HG03045 (cell line): ENCODE measurements around the gene OLA1.

ENCODE experiments used
- ATAC-seq: cut with Tn5 transposase; IDR thresholded peaks from one replicate; pipeline ENCODE4 v1.9.1; 2021; ENCODE audit warnings: mild to moderate bottlenecking, moderate library complexity; ENCODE audit not compliant: unreplicated experiment

OLA1 gene

DNA sequence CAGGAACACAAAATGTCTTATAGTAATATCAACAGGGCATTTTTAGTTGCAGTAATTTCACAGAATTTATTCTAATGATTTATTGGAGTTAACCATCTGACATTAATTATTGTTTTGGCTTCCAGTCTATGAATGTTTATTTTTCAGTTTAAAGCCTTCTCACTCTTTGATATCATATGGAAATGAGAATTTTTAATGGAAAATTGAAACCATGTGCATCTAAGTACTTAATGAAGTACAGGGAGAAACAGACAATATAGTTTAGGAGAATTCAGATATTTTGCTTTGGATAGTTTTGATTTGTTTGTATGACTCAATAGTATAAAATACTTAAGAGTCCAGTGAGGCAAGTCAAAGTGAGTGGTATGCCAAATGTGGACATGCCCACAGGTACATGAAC is 126.1 kb downstream of the OLA1 start:
- no peak for ATAC-seq

DNA sequence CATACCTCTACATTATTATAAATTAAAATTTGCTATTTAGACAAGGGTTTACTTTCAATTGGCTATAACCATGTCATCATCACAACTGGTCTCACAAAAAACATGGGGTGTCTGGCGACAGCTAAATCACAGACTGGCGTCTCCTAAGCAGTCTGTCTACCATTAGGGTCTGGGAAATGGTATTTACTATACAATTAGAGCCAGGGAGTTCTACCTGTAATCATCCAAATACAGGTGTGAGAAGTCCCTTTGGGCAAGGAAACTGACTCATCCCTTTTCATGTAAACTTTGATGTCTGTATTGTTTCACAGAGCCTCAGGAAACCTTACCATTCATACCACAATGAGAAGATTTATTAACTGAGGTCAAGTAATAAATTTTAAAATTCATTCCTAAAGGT is 126.7 kb downstream of the OLA1 start:
- no peak for ATAC-seq

DNA sequence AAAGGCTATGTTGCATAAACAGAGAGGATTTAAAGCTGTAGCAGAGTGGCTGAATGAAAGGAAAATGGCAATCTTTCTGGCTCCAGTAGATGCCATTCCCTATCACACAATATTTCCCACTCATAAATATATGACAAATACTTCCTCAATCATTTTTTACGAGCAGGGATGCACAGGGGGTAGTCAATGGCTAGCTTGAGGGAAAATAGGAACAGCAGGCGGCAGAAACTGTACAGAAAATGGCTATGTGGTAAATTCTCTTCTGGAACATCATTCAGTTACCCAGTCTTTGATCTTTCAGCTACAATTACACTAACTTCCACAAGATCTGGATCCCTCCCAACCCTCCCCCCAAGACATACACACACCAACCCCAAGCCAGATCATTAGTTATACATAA is 127.2 kb downstream of the OLA1 start:
- no peak for ATAC-seq

- ATAC-seq: no peak
These were observed 128.0 kb downstream of the OLA1 start for GRCh38 chr2:174120346-174120745.

DNA sequence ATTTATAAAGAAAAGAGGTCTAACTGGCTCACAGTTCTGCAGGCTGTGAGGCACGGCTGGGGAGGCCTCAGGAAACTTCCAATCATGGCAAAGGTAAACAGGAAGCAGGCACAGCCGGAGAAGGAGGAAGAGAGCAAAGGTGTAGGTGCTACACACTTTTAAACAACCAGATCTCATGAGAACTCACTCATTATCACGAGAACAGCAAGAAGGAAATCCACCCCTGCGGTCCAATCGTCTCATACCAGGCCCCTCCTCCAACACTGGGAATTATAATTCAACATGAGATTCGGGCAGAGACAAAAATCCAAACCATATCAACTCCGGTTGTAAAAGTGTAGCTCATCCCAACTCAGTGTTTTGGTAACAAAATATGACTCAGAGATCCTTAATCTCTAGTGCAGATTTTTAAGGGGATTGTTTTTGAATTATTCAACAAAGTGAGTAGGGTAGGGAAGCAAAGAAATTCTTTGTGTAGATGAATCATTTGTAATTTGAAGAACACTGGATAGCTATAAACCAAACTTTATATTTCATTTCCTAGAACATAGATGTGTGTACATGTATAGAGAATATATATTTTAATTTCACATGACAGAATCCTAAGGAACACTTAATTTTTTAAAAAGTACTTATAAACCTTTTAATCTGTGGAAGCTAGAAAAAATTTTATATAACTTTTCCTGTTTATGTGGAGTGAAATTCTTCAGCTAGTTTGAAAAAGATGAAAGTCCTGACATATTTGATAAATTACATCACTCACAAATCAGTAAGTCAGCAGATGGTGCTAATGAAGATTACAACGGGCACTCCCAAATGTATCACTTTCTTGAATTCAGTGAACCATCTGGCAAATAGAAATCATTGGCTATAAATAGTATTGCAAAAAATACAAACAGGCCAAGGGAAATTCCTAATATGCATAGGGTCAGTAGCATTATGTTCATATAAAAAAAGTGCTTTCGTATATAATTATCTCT is 130.1 kb downstream of the OLA1 start:
- ATAC-seq: no peak

DNA sequence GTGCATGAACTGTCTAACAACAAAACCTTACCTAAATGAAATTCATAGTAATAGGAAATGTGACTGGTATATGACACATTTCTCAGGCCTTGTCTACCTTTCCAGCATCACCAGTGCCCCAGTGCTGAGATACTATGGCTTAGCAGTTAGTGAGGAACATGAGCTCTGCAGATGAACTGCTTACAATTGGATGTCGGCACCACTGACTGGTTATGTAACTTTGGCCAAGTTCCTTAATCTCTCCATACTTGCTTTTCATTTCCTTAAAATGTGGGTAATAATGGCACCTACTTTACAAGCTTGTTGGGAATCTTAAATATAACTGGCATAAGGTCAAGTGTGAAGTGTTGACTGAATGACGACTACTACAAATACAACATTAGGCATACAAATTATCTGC is 136.3 kb downstream of the OLA1 start:
- no peak for ATAC-seq

- no peak for ATAC-seq
These were observed 139.8 kb downstream of the OLA1 start for GRCh38 chr2:174108579-174108978.

DNA sequence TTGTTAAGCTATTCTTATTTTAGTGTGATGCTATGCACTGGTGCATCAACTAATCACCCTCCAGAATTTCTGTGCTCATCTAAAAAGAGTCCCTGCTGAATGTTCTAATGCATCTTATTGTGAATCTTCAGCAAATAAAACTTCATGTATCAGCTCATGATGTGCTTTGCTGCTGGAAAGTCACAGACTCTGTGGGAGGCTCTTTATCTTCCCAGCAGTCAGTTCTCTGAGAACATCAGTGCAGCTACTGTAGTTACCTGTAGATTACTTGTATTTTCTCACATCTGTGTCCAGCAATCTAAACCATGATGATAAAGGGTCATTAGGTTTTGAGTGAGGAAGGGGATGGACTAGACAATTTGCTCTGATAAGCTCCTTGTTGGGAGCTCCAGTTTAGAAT is 141.6 kb downstream of the OLA1 start:
- ATAC-seq: no peak

DNA sequence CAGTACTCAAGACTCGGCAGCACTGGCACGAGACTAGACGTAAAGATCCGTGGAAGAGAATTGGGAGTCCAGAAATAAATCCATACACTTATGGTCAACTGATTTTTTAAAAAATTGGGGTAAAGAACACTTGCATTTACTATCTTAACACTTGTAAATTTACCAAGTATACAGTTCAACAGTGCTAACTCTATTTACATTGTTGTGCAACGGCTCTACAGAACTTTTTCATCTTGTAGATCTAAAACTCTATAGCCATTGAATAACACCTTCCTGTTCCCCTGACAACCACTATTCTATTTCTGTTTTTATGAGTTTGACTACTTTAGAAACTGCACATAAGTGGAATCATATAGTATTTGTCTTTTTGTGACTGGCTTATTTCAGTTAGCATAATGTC is 153.8 kb downstream of the OLA1 start:
- no peak for ATAC-seq

GRCh38 chr2:174090476-174090875 is 157.9 kb downstream of the OLA1 start:
- ATAC-seq: no peak

- ATAC-seq: no peak
These were observed 159.4 kb downstream of the OLA1 start for GRCh38 chr2:174088706-174089460.

- ATAC-seq: no peak
These were observed 161.6 kb downstream of the OLA1 start for GRCh38 chr2:174086708-174087107.

DNA sequence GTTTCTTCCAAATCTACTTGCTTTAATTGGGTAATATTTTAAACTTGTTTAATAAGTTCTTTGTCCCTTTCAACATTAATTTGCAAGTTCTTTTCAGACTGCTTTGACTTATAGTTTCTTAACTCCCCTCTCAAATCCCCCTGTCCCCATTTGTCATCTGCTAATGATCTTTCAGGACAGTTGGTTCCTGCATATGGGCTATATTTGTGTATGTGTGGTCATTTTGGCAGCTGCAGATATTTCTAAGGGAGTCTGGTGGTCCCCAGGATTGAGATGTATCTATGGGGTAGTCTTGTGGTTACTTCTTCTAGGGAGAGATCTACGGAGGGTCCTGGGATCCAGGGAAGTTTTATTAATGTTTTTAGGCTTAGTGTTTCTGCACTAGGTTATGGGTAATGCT is 162.6 kb downstream of the OLA1 start:
- no peak for ATAC-seq

GRCh38 chr2:174083843-174084458 is 164.4 kb downstream of the OLA1 start:
- ATAC-seq: no peak

DNA sequence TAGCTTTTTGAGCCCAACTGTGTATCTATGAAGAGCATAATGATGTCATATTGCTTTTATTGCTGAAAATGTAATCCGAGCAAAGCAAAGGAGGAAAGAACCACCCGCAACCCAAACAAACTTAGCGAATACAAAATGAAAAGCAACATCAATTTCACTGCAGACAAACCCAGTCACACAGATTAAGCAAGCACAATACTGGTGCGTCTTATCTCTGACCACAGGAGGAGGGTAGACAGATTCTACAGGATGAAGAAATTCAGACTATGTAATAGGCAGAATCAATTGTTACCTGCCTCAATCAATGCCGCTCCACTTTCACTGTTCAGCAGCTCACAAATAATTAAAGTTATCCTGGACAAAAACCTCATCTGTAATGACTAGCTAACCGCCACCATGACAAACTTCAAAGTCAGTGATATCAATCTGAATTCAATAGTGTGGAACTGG is 167.6 kb downstream of the OLA1 start:
- no peak for ATAC-seq

- no peak for ATAC-seq
These were observed 170.1 kb downstream of the OLA1 start for GRCh38 chr2:174078275-174078674.

GRCh38 chr2:174076975-174077374 is 171.4 kb downstream of the OLA1 start:
- ATAC-seq: no peak

DNA sequence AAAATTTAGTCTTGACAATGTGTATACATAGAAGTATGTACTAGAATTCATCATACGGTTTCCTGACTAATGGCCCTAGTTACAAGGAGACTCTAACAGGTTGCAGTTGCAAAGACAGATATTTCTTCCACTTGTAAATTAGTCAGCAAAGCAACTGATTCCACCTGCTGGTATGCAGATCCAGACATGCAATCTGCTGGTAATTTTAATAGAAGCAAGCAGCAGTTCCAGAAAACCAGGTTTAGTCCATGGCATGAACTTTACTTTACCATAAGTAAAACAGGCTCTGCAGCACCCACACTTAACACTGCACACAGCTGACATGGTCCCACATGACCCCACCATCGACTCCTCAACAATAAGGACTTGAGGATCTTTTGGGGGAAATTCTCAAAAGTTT is 172.3 kb downstream of the OLA1 start:
- no peak for ATAC-seq

DNA sequence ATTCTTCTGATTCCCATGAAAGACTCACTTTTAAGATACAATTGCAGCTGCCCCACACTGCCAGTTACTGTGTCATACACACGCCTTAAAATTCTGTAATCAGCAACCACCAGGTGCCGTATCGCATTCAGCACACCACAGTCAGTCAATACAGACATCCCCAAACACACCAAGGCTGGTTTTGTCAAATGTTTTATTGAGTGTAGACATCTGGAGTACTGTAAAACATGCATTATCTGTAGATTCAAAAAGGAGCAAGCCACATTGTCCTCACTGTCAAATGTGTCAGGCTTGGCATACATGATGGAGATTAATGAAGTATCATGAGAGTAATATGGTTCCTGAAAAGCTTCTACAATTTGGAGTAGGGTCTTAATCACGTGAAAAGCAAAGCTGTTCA is 173.5 kb downstream of the OLA1 start:
- no peak for ATAC-seq

GRCh38 chr2:174072857-174073256 is 175.5 kb downstream of the OLA1 start:
- no peak for ATAC-seq

DNA sequence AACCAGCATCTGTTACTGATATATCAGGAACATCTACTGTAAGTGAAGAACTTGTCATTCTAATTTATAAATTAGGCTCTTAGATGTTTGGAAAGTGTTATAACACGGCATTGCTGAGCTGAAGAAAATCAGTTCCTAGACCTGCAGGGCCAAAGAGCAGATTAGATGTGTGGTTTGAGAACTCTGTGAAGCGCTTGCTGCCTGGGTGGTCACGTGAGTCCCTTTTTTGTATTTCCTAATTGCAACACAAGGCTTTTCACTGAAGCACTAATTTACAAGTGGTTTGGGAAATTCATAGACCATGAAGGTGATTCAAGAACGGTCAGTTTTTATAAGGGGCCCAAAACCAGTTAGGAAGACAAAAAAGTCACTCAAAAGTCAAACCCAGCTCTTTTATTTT is 176.3 kb downstream of the OLA1 start:
- ATAC-seq: no peak

- no peak for ATAC-seq
These were observed 177.0 kb downstream of the OLA1 start for GRCh38 chr2:174071321-174071720.
